Thyroid gland (tissue), 4 donors: ENCODE results near the gene CNTN2.

ENCODE experiments used
- CTCF ChIP-seq, 6 experiments: fragments of 200-600 bp in 3 of 6; fragments of 450-650 bp in 3 of 6; sonication (generic) in 3 of 6; IDR thresholded peaks; one replicate each; pipeline ENCODE4 v1.5.1; 2016 to 2019; ENCODE audit warnings: antibody characterized with exemption in 6 of 6, mild to moderate bottlenecking in 2 of 6, inconsistent platforms in 1 of 6, moderate library complexity in 1 of 6
- POLR2A ChIP-seq, 2 donors: fragments of 450-650 bp; IDR thresholded peaks; one replicate each; pipeline ENCODE4 v1.6.1; 2017; ENCODE audit warnings: antibody characterized with exemption in 2 of 2, mild to moderate bottlenecking in 2 of 2, moderate library complexity in 1 of 2

GRCh38 chr1:205060746-205061145 lies 17.7 kb downstream of the CNTN2 start:
- TF ChIP-seq POLR2A (IDR thresholded peaks at IDR 0.05) (no peak), CTCF (IDR thresholded peaks at IDR 0.05) (no peak)
